ENCODE data around the gene SLC16A13.
"Not testable (repeated sequence)": the region's sequence is repeated elsewhere in the genome, so short reads cannot be mapped to it uniquely, and the experiment has no call there.

SLC16A13 gene

GRCh38 chr17:7083592-7083991 lies 47.8 kb downstream of the SLC16A13 start:
- TF ChIP-seq CTCF (IDR thresholded peaks at IDR 0.05; ENCODE audit: low read depth, low read length): no peak
- DNase-seq (ENCODE audit: extremely low read depth, low read depth): no peak

GRCh38 chr17:7084088-7084487 lies 48.3 kb downstream of the SLC16A13 start:
- no peak for DNase-seq (ENCODE audit: extremely low read depth, low read depth)

GRCh38 chr17:7088442-7088841 lies 52.6 kb downstream of the SLC16A13 start:
- not testable (repeated sequence) for DNase-seq (ENCODE audit: extremely low read depth, low read depth)

More at GRCh38 chr17:7084088-7084487, 48.3 kb downstream of the SLC16A13 start:
- TF ChIP-seq CTCF (IDR thresholded peaks at IDR 0.05; ENCODE audit: low read depth, low read length): no peak

GRCh38 chr17:7089570-7089969 lies 53.8 kb downstream of the SLC16A13 start:
- not testable (repeated sequence) for DNase-seq (ENCODE audit: extremely low read depth, low read depth)

Measured in AG09319 (cell line).